ENCODE results near the gene CDH13.

Gene CDH13

DNA sequence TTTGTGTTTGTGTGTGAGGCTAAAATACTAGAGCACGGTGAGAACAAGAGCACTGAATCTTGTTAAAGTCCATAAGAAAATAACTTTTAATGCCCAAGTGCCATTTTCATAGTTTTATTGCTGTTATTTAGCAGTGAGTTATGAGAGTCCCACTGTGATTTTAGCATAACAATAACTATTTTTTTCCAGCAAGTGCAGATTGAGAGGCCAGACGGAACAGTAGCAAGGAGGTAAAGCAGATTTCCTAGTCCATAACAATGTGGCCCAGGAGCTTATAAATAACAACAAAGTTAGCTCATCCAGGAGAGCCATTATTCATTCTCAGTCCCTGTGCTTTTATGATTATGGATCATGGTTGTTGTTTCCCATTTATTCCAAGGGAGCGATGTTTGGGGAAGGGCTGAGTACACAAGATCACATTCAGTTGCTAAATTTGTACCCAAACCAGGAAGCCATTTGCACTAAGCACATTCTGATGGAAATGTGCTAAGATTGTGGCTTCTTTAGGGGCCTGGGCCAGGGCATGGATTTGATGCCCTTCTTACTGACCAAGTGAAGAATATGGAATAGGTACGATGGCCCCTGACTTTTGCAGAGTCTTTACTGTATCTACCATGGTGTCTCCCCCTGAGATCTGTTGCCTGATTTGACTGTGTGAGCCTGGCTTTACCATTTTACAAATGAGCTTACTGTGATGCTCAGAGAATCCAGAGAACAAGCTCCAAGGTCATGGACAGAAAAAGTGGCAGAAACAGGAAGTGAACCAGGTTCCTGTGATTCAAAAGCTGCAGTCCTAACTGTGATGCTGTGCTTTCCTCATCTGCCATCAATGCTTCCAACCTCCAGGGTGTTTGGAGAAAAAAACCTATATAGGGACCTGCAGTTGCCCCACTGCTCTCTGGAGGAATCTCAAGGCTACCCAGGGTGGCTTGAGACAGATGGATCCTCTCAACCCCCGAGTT lies 976.3 kb downstream of the CDH13 start:
- DNase-seq = no peak

DNA sequence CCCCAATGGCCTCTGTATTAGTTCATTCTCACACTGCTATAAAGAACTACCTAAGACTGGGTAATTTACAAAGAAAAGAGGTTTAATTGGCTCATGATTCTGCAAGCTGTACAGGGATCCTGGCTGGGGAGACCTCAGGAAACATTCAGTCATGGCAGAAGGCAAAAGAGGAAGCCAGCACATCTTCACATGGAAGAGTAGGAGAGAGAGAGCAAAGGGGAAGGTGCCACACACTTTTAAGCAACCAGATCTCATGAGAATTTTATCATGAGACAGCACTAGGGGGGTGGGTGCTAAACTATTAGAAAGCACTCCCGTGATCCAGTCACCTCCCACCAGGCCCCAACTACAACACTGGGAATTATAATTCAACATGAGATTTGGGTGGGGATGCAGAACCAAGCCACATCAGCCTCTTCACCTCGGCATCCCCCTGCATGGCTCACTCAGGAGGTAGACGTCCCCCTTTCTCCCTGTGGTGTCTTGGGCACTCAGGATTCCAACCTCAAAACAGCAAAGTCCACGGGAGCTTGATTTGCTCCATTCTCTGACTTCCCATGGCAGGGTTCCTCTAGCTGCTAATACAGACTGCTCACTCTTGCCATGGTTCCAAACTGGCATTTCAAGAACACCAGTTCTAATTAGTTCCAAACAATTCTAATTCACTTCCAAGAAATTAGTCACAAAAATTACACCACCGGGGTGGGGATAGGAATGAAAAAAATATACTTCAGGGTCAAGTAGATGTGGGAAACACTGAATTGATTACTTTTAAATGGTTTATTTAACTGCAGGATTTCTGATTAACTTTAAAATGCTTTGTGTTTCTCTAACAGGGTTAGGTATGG lies 977.2 kb downstream of the CDH13 start:
- no peak for DNase-seq

DNA sequence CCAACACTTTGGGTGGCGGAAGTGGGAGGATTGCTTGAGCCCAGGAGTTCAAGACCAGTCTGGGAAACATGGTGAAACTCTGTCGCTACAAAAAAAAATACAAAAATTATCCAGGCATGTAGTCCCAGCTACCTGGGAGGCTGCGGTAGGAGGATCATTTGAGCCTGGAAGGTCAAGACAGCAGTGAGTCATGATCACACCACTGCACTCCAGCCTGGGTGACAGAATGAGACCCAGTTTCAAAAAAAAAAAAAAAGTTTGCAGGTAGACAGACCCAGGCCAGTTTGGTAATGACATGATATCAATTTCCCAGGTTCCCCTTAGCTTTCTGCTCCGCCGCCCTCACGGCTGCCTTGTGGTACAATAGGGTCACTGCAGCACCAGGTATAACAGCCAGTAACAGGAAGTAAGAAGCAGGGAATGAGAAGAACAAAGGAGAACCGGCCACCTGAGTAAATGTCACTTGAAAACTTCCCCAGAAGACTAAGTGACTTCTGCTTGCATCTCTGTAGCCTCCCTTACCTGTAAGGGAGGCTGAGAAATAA lies 979.8 kb downstream of the CDH13 start:
- no peak for DNase-seq

DNA sequence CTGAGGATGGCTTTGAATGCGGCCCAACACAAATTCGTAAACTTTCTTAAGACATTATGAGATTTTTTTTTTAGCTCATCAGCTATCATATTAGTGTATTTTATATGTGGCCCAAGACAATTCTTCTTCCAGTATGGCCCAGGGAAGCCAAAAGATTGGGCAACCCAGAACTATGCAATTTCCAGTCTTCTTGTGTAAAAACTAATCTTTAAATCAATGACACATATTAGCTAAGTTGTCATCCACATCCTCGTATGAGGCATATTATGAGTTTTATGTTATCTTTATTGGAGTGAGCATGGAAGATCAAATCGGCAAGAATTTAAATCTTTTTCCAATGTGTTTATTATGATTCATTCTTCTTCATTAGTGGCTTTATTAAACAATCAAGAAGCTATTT lies 982.4 kb downstream of the CDH13 start:
- DNase-seq = no peak

DNA sequence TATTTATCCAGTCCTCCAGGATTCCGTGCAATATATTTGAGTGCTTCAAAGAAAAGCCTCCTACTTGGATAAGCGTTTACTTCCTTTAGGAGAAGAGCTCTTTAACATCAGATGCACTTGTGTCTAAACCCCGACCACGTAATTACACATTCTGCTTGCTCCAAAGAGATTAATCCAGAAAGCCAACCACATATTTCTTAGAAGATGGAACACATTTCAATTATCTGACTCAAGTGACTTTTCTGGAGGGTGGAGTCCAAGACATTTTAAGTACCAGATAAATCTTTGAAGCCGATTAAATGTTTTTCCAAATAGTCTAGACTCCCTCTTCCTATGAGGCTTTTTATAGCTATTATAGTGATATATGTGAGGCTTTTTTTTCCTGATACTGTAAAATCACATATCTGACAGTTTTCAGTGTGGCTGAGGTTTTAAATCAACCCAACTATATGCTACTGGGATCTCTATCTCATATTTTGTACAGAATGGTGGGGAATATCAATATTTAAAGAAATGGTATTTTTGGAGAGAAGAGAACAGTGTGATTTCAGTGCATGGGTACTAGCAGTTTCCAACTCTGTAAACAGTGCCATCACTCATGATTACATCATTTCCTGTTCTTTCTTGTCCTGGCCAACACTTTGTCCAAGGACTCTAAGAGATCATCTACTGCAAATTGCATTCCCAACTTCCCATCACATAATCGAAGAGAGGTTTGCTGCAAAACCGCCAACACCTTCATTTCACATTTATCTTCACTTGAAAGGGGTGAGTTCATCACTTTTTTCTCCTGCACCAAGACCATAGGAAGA lies 988.6 kb downstream of the CDH13 start:
- DNase-seq = no peak

DNA sequence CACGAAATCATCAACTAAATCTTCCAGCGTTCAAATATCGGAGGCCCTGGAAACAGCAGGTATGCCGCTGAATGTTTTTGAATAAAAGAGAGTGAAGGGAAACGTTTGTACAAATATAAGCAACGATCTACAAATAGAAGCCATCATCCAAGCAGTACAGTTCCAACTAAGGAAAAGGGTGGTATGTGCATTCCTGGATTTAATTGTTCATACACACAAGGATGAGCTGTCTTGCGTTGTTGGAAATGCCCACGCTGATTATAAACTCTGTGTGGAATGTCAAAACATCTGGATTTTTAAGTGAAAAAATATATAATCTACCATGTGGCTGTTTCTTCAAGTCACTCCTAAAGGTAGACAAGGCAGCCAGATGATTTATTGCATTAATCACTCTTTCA lies 989.2 kb downstream of the CDH13 start:
- DNase-seq = no peak

DNA sequence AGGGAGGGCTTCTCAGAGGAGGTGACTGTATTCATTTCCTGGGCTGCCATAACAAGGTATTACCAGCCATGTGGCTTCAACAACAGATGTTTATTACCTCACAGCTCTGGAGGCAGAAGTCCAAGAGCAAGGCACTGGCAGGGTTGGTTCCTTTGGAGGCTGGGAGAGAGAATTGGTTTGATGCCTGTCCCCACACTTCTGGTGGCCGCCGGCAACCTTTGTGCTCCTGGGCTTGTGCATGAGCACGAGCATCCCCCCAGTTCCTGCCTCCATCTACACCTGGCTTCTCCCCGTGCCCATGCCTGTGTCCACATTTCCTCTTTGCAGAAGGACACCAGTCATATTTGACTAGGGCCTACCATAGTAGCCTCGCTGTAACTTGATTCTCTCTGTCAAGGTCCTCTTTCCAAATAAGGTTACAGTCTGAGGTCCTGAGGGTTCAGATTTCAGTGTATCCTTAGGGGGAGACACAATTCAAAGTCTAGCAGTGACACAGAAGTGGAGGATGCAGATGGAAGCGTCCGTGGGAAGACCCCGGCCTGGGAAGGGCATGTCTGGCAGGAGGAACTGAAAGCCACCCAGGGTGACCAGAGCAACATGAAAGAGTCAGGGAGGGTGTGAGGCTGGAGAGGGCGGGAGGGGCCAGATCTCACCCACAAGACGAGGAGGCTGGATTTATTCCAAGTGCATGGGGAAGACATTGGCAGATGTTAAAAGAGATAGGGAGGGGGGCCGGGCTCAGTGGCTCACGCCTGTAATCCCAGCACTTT lies 992.8 kb downstream of the CDH13 start:
- no peak for DNase-seq

DNA sequence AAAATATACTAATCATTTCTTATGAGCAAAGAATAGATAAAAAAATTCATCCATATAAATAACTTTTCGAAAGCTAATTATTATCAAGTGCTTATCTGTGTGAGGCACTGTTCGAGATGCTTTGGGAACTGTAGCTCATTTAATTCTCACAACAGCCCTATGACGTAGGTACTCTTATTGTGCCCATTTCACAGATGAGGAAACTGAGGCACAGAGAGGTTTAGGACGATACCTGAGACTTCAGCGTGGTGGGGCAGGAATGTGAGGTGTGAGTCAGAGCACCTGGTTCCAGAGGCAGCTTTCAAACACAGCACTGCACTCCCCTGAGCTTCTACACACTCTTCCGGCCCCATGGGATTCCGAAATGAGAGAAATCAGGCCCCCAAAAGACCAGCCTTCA lies 995.2 kb downstream of the CDH13 start:
- no peak for DNase-seq

DNA sequence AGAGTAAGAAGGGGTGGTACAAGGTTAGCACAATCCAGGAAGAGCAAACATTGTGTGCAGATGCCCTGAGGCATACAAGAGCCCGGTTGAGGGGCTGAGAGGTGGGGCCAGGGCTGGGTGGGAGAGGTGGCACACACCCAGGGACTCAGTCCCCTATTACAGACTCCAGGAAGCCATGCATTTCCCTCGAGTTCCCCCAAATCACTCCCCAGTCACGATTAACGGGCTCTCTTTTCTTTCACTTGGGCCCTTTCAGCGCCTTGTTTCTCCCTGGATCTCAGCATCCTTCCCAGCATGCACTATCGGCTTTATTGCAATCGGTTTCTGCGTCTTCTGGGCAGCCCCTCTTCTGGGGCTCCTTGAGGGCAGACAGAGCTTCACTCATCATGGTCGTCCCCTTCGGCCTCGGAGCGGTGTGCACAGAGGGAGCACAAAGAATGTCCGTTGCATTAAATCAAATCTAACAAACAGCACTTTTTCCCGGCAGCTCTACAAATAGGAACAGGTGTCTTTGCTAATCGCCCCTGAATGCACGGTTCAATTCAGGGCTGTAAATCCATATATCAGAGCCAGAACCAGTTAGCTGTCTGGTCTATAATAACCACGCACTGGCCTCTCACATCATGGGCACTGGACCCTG lies 996.4 kb downstream of the CDH13 start:
- DNase-seq = no peak

DNA sequence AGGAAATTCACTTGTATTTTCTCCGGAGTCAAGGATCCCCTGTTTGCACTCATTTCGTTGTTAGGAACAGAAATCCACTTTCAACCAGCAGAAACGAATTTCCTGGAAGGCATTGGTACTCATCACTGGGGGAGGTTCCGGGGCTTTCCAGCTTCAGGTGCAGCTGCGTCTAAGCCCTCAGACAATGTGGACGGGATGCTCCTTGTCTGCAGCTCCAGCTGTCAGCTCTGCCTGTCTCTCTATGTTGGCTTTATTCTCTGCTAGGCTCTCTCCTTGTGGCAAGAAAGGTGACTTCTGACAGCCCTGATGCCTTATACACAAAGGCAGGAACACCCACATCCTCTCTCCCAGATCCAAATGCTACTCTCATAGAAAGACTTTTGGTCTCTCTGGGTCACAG lies 997.1 kb downstream of the CDH13 start:
- DNase-seq = no peak

DNA sequence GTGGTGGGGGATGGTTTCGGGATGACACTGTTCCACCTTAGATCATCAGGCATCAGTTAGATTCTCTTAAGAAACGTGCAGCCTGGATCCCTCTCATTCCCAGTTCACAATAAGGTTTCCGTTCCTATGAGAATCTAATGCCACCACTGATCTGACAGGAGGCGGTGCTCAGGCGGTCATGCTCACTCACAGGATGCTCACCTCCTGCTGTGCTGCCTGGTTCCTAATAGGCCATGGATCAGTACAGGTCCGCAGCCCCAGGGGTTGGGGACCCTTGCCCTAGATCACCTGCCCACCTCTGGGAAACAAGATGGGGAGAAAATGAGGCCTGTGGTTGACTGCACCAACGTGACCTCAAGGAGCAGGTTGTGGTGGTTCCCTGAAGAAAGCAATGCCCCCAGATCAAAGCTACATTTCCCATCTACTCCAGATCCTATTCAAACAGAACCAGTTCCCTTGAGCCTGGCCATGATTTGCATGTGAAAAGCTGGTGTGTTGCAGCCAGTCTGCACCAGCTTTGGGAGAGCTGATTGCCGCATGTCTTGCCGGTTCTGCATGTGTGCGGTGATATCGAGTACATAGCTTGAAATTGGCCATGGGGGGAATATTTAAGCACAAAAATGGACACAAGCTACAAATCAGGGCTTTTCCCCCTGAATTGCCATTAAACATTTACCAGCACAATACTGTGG lies 997.8 kb downstream of the CDH13 start:
- DNase-seq = no peak

DNA sequence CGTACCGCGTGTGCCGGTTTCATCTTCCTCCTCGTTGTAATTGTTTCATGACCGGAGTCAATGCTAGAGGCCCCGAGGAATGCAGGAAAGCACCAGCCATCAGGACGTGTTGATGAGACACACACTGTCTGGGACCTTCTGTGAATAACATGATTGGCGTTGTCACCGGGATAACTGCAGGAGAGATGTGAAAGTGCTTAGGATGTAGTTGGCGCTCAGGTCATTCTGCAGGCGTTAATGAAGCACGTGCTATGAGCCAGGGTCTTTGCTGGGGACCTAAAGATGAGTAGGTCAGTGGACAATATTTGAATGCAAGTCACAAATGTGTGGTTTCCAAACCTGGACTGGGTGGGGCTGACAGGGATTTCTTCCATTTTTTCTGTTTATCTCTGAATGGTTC lies 999.4 kb downstream of the CDH13 start:
- no peak for DNase-seq

DNA sequence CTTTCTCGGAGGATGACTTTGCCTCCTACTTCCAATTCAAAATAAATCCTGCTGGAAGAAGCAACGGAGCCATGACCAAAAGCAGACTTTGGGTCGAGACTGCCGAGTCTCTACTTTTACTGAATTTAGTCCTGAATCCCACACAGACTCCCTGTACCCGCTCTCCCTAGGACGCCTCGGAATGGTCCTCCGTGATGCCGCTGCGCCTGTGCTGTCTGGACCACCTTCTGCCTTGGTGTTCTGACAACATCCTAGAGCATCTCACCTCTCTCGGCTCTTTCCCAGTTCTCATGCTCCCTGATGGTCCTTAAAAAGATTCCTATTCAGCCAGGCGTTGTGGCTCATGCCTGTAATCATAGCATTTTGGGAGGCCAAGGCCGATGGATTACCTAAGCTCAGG lies 999.9 kb downstream of the CDH13 start:
- no peak for DNase-seq

DNA sequence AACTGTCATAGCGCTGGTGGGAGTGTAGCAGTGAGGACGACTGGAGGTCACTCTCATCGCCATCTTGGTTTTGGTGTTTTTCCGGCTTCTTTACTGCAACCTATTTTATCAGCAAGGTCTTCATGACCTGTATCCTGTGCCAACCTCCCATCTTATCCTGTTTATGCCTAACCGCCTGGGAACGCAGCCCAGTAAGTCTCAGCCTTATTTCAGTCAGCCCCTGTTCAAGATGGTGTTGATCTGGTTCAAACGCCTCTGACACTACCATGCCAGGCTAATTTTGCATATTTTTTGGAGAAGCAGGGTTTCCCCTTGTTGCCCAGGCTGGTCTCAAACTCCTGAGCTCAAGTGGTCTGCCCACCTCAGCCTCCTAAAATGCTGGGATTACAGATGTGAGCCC lies 1001.2 kb downstream of the CDH13 start:
- no peak for DNase-seq

DNA sequence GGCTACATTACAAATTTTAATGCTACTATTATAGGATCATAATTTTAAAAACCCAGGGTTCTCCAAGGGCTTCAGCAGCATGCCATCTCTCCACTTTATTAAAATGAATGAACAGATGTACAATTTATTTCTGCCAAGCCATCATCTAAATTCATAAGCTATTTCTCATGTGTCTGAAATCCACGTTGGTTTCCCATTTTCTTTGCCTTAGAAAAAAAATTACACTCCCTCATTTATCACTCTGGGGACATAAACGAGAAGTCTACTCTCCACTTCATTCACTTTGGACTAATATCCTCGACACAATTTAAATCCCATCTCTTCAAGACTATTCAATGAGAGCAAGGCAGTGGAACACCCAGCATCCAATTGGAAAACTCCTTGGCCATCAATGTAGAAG lies 1002.7 kb downstream of the CDH13 start:
- no peak for DNase-seq

DNA sequence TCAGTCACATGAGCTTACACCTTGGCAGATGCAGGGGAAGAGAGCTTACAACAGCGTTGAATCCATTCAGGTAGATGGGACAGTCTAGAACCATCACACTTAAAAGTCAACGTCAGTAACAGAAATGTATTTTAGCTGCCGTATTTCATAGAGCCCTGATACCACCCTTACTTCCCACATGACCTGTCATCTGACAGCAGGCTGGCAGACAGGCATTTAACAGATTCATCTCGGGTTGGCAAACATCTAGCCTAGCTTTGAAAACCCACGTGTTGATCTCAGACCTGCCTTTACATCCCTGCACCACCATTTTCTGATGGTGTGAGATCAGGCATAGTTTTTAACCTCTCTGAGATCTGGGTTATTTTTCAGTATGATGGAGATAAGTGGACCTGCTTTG lies 1003.1 kb downstream of the CDH13 start:
- DNase-seq = no peak

DNA sequence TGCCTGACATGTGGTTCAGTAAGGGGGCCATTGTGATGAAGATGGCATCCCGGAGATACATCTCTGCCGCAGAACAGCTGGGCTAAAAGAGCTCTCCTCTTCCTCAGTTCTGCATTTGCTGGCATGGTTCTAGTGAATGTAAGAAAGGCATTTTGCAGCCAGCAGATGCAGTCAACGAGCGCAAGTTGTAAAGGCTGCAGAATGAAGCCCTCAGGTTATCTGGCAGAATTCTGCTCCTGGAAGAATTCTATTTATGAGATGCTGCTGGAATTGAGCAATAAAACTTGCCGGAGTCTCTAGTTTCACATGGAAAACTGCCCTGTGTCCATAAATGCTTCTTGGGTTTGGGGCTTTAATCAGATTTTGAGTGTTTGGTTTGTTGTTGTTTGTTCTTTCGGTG lies 1004.2 kb downstream of the CDH13 start:
- no peak for DNase-seq

DNA sequence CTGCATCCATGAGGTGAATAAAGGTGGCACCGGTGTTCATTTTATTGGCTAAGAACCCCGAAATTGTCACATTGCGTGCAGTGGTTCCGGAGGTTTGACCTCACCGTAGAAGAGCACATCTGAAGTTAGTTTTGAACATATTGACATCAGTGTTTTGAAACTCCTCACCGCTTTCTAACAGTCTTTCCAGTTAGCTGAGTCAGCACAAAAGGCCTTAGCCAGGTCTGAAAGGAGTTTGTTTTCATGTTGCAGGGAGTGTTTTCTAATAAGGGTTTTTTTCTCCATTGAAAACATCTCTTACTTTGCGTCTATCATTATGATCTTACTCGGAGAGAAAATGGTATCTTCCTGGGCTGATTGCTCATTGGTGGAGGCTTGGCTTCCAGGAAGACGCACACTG lies 1006.5 kb downstream of the CDH13 start:
- DNase-seq = no peak

DNA sequence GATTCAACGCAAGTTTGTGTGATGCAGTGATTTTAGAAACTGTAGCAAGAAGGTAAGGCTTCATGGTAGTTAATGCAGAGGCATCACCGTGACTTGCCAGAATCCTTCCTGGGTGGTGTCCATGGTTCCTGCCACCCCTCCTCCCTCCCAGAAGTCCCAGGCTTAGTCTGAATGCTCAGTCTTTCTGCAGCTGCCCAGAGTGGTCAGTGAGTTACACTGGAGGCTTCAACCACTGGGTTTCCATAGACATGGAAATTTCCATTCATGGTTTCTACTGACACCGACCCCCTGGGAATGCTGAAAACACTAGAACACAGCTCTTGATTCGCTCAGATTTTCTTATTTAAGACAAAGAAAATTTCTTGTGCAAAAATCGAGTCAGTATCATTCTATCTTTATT lies 1021.6 kb downstream of the CDH13 start:
- DNase-seq = no peak

DNA sequence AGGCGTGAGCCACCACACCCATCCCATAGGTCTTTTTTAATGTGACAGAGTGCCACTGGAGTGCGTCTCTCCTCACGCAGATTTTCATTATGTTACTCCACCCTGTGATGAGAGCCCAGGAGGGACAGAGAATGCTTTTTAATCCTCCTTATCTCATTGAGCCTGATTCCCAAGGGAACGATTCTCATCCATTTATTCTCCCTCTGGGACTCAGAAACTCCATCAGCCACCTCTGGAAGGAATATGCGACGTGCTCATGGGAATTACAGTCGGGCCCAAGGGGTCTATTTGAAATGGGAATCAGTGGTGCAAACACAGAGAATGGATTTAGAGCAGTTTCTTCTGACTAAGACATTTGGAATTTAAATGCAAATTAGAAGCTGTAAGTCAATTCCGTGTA lies 1025.1 kb downstream of the CDH13 start:
- DNase-seq = no peak

DNA sequence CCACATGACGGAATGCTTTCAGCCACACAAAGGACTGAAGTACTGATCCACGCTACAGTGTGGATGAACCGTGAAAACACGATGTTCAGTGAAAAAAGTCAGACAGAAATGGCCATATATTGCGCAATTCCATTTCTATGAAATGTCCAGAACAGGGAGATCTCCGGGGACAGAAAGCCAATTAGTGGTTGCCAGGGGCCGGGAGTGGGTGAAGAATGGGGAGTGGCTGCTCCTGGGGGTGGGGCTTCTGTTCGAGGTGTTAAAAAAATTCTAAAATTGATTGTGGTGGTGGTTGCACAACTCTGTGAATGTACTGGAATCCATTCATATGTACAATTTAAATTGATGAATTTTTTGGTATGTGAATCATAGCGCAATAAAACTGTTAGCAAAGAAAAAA lies 1026.2 kb downstream of the CDH13 start:
- no peak for DNase-seq

All from central memory CD4-positive, alpha-beta T cell (primary cell).